Right lobe of liver (tissue), 6 donors: ENCODE measurements around the gene RAB11FIP4. TPM values are rescaled to one million over a fixed set of nuclear protein-coding genes. Genes with fewer than 3 reads are reported as not detected.

Source experiments
- ATAC-seq, 4 donors: fragments of 200-7000 bp; cut with Tn5 transposase; one replicate each; pipeline ENCODE4 v1.9.1; 2020; ENCODE audit warnings: mild to moderate bottlenecking in 4 of 4, moderate library complexity in 4 of 4
- DNase-seq, 3 donors: peaks; one replicate each; pipeline ENCODE4 v3.0.0-alpha.2; 2020
- H3K27ac ChIP-seq, 3 donors: fragments of 200-600 bp; one replicate each; pipeline ENCODE4 v1.8.0; 2022
- H3K27me3 ChIP-seq, 2 donors: fragments of 200-600 bp; one replicate each; pipeline ENCODE4 v1.8.0; 2022
- H3K36me3 ChIP-seq, 4 donors: fragments of 200-600 bp; sonication (generic) in 1 of 4; one replicate each; pipeline versions ENCODE4 v1.5.1 to v1.8.0; 2017 to 2022; ENCODE audit warnings: control low read depth in 1 of 4
- H3K4me1 ChIP-seq, 4 donors: fragments of 200-600 bp; sonication (generic) in 1 of 4; one replicate each; pipeline versions ENCODE4 v1.5.1 to v1.8.0; 2017 to 2022; ENCODE audit warnings: control low read depth in 1 of 4
- H3K4me3 ChIP-seq, 3 donors: fragments of 200-600 bp; one replicate each; pipeline ENCODE4 v1.8.0; 2022
- H3K9me3 ChIP-seq, 4 donors: fragments of 200-600 bp; sonication (generic) in 1 of 4; one replicate each; pipeline versions ENCODE4 v1.5.1 to v1.8.0; 2017 to 2022; ENCODE audit warnings: control low read depth in 1 of 4
- POLR2A ChIP-seq: fragments of 450-650 bp; IDR thresholded peaks from one replicate; pipeline ENCODE4 v1.6.1; 2017; ENCODE audit warnings: antibody characterized with exemption, mild to moderate bottlenecking
- WGBS: methylation state at CpG from one replicate; pipeline ENCODE4 v1.1.6; 2018; ENCODE audit warnings: low coverage, low lambda C conversion rate; ENCODE audit not compliant: insufficient coverage; ENCODE audit errors: missing lambda C conversion rate; 5-methylcytosine and 5-hydroxymethylcytosine counted together
- intact Hi-C, 2 donors: fragments of 100-400 bp; cut with DNase I; formaldehyde crosslinking; loops; one replicate each; pipeline versions ENCODE4 v1.11.2 to v1.14.1; 2022
- total RNA-seq, 6 experiments: library from RNA; depleted of rRNA in 2 of 6; stranded (reverse); fragments of >200 nt in 2 of 6; fragmentation: NEBNext Ultra II Directional in 3 of 6; extraction: Animal tissue kit (Norgen Biotek cat#: 25700) in 3 of 6; gene quantifications; one replicate each; pipeline versions ENCODE4 v1.1.0 to v1.2.4, GENCODE V29; 2016 to 2023
- TF ChIP-seq, protein P1 (sequence below), 4 donors: fragments of 200-600 bp in 3 of 4; fragments of 450-650 bp in 1 of 4; IDR thresholded peaks; one replicate each; pipeline versions ENCODE4 v1.5.1 to v1.8.0; 2016 to 2022; ENCODE audit warnings: antibody characterized with exemption in 4 of 4, mild to moderate bottlenecking in 2 of 4
- donor health status: DM: no; HTN: yes; CAD: no.
- donor health status: DM: no; HTN: no; CAD: no.
- donor health status: DM: no; HTN: no; CAD: no.
- donor health status: DM: no; HTN: yes; CAD: no.
- donor health status: DM: no; HTN: yes; CAD: no.

Gene RAB11FIP4
- total RNA-seq, 6 experiments from 2014 or later: 3.5 to 6.6 (median 4.6) TPM

DNA sequence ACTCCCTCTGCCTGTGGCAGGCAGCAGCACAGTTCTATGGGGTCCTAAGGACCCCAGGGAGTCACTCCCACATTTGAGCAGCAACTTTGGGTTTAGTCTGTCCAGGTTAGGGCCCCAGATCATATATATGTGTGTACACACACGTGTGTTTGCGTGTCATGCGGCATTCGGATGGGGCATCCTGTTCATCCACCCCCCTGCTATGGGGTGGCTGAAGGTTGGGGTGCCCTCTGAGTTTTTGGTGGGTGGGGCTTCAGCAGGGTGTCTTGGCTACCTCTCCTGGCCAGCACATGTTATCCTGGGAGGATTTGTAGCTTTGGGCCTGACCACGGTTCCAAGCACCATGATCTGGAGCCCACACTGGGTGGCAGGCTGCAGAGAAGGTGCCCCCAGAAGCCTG is 100.7 kb downstream of the RAB11FIP4 start:
- Histone ChIP-seq H3K4me1 (peaks cover 0 to 54% (median 17%) of the 10 kb centered on the region in 4 donors), H3K4me3 (no peak overlapping the region), H3K9me3 (no peaks in the 10 kb centered on the region), H3K36me3 (no peaks in the 10 kb centered on the region), H3K27ac (no peak overlapping the region), H3K27me3 (no peaks in the 10 kb centered on the region)
- intact Hi-C loops: no loop called here
- ATAC-seq (no peak), DNase-seq (no peak)
- WGBS: 84% methylated on average over 3 of the region's 5 CpGs
- TF ChIP-seq POLR2A: no peak
- TF ChIP-seq, protein P1, sequence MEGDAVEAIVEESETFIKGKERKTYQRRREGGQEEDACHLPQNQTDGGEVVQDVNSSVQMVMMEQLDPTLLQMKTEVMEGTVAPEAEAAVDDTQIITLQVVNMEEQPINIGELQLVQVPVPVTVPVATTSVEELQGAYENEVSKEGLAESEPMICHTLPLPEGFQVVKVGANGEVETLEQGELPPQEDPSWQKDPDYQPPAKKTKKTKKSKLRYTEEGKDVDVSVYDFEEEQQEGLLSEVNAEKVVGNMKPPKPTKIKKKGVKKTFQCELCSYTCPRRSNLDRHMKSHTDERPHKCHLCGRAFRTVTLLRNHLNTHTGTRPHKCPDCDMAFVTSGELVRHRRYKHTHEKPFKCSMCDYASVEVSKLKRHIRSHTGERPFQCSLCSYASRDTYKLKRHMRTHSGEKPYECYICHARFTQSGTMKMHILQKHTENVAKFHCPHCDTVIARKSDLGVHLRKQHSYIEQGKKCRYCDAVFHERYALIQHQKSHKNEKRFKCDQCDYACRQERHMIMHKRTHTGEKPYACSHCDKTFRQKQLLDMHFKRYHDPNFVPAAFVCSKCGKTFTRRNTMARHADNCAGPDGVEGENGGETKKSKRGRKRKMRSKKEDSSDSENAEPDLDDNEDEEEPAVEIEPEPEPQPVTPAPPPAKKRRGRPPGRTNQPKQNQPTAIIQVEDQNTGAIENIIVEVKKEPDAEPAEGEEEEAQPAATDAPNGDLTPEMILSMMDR (IDR thresholded peaks at IDR 0.05): no peak

DNA sequence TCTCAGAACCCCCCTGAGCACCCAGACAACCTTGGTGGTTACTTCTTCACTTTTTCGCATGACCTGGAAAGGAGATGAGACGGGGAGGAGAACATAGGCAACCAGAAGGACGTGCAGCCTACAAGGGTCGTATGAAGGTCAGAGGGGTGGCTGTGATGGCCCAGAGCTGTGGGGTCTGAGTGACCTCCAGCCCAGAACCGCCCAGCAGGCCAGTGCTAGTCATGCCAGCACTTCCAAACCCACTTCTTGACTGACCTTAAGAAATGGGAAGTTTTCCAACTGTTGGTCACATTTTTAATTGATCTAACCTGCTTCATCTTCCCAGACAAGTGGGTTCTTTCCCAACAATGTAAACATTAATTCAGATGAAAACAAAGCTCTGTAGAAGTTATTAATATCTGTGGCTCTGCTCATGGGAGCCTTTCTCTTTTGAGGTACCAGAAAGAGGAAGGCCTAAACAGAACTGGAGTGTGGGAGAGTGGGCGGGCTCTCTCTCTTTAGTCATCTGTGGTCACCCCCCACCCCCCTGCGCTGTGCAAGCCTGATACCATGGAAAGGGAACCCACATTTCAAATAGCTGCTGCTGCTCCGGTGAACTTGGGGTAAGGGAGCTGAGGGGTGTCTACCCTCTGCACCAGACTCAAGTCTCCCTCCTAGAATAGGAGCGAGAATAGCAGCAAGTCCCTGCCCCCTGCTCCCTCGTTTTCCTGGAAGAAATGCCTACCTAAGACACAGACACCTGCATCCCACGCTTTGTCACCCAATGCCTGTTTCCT is 101.6 kb downstream of the RAB11FIP4 start:
- Histone ChIP-seq H3K4me3 (no peak overlapping the region), H3K9me3 (no peaks in the 10 kb centered on the region), H3K4me1 (peaks cover 0 to 56% (median 16%) of the 10 kb centered on the region in 4 donors), H3K27ac (peak overlapping the region; percentile 15 to 43 (median 36)), H3K36me3 (no peaks in the 10 kb centered on the region), H3K27me3 (no peaks in the 10 kb centered on the region)
- WGBS: 68% methylated on average over 8 of the region's 11 CpGs
- peak in 2 of 3 donors; percentile 50 to 66 for DNase-seq
- TF ChIP-seq, protein P1 (IDR thresholded peaks at IDR 0.05): no peak
- TF ChIP-seq POLR2A: no peak
- peak in 3 of 4 donors; percentile 1 to 12 (median 4) for ATAC-seq
- intact Hi-C loops: no loop called here

DNA sequence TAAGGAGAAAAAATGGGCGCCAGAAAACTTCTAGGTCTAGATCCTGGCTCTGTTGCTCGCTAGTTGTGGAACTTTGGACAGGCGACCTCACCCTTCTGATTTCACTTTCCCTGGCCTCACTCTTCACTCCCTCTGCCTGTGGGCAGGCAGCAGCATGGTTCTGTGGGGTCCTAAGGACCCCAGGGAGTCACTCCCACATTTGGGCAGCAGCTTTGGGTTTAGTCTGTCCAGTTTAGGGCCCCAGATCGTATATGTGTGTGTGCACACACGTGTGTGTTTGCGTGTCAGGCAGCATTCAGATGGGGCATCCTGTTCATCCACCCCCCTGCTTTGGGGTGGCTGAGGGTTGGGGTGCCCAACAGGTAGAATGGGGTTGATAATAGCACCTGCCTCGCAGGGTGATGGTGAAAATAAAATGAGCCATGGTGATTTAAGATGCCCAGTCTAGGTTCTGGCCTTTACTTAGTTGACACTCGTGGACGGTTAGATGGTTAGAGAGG is 102.2 kb downstream of the RAB11FIP4 start:
- peak in 2 of 4 donors; percentile 13 to 15 for ATAC-seq

DNA sequence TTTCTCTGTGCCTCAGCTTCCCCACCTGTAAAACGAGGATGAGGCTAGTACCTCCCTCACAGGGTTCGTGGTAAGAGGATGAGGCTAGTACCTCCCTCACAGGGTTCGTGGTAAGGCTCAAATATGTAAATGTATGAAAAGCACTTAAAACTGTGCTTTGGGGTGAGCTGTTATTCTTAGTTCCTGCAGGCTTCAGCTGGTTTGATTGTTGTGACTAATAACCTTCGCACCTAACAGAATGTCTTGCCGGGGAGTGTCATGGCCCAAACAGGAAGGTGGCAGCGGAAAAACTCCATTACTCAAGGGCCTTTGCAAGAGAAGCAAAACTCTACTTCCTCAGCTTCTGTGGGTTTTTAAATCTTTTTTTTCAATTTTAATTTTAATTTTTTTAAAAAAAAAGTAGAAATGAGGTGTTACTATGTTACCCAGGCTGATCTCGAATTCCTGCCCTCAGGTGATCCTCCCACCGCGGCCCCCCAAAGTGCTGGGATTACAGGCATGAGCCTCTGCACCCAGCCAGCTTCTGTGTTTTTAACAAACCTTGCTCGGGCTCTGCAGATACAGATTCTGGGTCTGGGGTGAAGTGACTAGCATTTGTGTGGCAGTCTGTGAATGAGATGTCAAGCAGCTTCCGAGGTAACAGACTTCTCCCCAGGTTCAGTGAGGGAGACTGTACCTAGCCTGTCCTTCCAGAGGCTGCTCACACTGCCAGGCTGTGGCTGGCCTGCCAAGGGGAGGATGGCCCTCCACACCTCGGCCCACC is 103.0 kb downstream of the RAB11FIP4 start:
- Histone ChIP-seq H3K4me1 (peaks cover 0 to 57% (median 13%) of the 10 kb centered on the region in 4 donors), H3K27me3 (no peaks in the 10 kb centered on the region)
- peak; percentile 23 to 43 (median 34) for ATAC-seq

More for the DNA sequence above, 102.2 kb downstream of the RAB11FIP4 start:
- WGBS: 55% methylated on average over 6 of the region's 9 CpGs
- Histone ChIP-seq H3K27me3 (no peaks in the 10 kb centered on the region), H3K4me1 (peaks cover 0 to 57% (median 14%) of the 10 kb centered on the region in 4 donors), H3K36me3 (no peaks in the 10 kb centered on the region), H3K9me3 (no peaks in the 10 kb centered on the region), H3K4me3 (no peak overlapping the region), H3K27ac (peak overlapping the region; percentile 15 to 43 (median 36))
- intact Hi-C loops: no loop called here
- DNase-seq: no peak
- TF ChIP-seq, protein P1 (IDR thresholded peaks at IDR 0.05): no peak
- TF ChIP-seq POLR2A: no peak

More for the DNA sequence above, 103.0 kb downstream of the RAB11FIP4 start:
- H3K36me3 ChIP-seq: no peaks in the 10 kb centered on the region
- TF ChIP-seq POLR2A: no peak
- TF ChIP-seq, protein P1 (IDR thresholded peaks at IDR 0.05): no peak
- DNase-seq: no peak
- WGBS: 48% methylated on average over 8 of the region's 12 CpGs
- H3K4me3 ChIP-seq: no peak overlapping the region
- intact Hi-C loops: no loop called here
- H3K9me3 ChIP-seq: no peaks in the 10 kb centered on the region
- peak overlapping the region; percentile 21 to 44 (median 29) for H3K27ac ChIP-seq
